Measurements from ENCODE around the gene BCL11A.

DNA sequence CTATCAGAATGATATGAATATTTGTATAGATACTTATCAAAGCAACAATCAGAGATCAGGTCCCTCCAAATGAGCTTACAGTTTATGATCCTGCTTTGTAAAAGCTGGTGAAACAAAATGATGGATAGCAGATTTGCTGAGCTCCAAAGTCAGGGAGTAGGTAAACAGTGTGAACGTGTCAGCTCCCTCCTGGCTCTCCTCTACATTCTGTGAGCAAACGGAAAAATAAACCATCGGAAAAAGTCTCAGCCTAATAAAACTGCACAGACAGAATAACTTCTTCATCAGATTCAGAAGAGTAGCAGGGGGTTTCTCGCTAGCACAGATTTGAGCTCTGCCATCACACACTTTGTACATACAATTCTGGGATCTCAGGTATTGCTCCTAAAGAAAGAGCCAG is 51.3 kb downstream of the BCL11A start:
- TF ChIP-seq CTCF (IDR thresholded peaks at IDR 0.05) (no peak), EZH2phosphoT487 (IDR thresholded peaks at IDR 0.05) (no peak), EZH2 (IDR thresholded peaks at IDR 0.05) (no peak)

Data from neural progenitor cell (in vitro differentiated cells).